Sigmoid colon (tissue), 7 donors: ENCODE measurements around the gene FSTL4. TPM values are rescaled to one million over a fixed set of nuclear protein-coding genes. Genes with fewer than 3 reads are reported as not detected.

Experiments
- DNase-seq: peaks from one replicate; pipeline ENCODE4 v3.0.0-alpha.2; 2019
- H3K27ac ChIP-seq, 4 donors: fragments of 200-600 bp; sonication (generic); one replicate each; pipeline ENCODE4 v1.5.1; 2016 to 2019; ENCODE audit warnings: mild to moderate bottlenecking in 1 of 4
- H3K27me3 ChIP-seq, 3 donors: fragments of 200-600 bp; sonication (generic); one replicate each; pipeline ENCODE4 v1.5.1; 2019; ENCODE audit warnings: mild to moderate bottlenecking in 1 of 3
- H3K36me3 ChIP-seq, 4 donors: fragments of 200-600 bp; sonication (generic); one replicate each; pipeline ENCODE4 v1.5.1; 2016 to 2019
- H3K4me1 ChIP-seq, 4 donors: fragments of 200-600 bp; sonication (generic); one replicate each; pipeline ENCODE4 v1.5.1; 2017 to 2019
- H3K4me3 ChIP-seq, 4 donors: fragments of 200-600 bp; sonication (generic); one replicate each; pipeline ENCODE4 v1.5.1; 2017 to 2019; ENCODE audit warnings: mild to moderate bottlenecking in 2 of 4, moderate library complexity in 1 of 4
- H3K9me3 ChIP-seq, 4 donors: fragments of 200-600 bp in 3 of 4; sonication (generic) in 3 of 4; one replicate each; pipeline versions ENCODE4 v1.5.1 to v1.6.1; 2013 to 2019
- EP300 ChIP-seq, 4 donors: sonication (generic); formaldehyde crosslinking; IDR thresholded peaks; one replicate each; pipeline ENCODE4 v1.6.1; 2017; ENCODE audit warnings: antibody characterized with exemption in 4 of 4
- POLR2A ChIP-seq, 2 donors: fragments of 450-650 bp; IDR thresholded peaks; one replicate each; pipeline ENCODE4 v1.6.1; 2016; ENCODE audit warnings: antibody characterized with exemption in 2 of 2, mild to moderate bottlenecking in 2 of 2, moderate library complexity in 2 of 2
- POLR2AphosphoS5 ChIP-seq, 4 donors: sonication (generic); formaldehyde crosslinking; IDR thresholded peaks; one replicate each; pipeline ENCODE4 v1.6.1; 2017; ENCODE audit warnings: antibody characterized with exemption in 4 of 4
- WGBS, 2 donors: extraction: QIAGEN DNeasy Blood & Tissue Kit; methylation state at CpG; one replicate each; pipeline ENCODE4 v1.1.7; 2013; 5-methylcytosine and 5-hydroxymethylcytosine counted together
- intact Hi-C: fragments of 100-400 bp; cut with DNase I; formaldehyde crosslinking; loops from one replicate; pipeline ENCODE4 v1.15.1; 2023
- polyA plus RNA-seq, 3 donors: library from polyadenylated mRNA; stranded (reverse); fragments of 200-250 nt; gene quantifications; one replicate each; pipeline ENCODE4 v1.2.3, GENCODE V29; 2013
- total RNA-seq, 4 donors: library from RNA; depleted of rRNA; stranded (reverse); fragments of >200 nt; gene quantifications; one replicate each; pipeline ENCODE4 v1.1.0, GENCODE V29; 2016
- TF ChIP-seq, protein P1 (sequence below), 4 experiments: fragments of 450-650 bp in 3 of 4; fragments of 200-600 bp in 1 of 4; IDR thresholded peaks; one replicate each; pipeline ENCODE4 v1.5.1; 2016 to 2019; ENCODE audit warnings: antibody characterized with exemption in 4 of 4, mild to moderate bottlenecking in 3 of 4, moderate library complexity in 2 of 4
- donor health status: healthy with polysubstance abuse.
- donor health status: Bipolar disorder and iron deficiency.
- donor health status: healthy.

The FSTL4 gene
- total and polyA plus RNA-seq, 7 donors = 0.23 to 0.45 (median 0.28) TPM; not detected in 4

DNA sequence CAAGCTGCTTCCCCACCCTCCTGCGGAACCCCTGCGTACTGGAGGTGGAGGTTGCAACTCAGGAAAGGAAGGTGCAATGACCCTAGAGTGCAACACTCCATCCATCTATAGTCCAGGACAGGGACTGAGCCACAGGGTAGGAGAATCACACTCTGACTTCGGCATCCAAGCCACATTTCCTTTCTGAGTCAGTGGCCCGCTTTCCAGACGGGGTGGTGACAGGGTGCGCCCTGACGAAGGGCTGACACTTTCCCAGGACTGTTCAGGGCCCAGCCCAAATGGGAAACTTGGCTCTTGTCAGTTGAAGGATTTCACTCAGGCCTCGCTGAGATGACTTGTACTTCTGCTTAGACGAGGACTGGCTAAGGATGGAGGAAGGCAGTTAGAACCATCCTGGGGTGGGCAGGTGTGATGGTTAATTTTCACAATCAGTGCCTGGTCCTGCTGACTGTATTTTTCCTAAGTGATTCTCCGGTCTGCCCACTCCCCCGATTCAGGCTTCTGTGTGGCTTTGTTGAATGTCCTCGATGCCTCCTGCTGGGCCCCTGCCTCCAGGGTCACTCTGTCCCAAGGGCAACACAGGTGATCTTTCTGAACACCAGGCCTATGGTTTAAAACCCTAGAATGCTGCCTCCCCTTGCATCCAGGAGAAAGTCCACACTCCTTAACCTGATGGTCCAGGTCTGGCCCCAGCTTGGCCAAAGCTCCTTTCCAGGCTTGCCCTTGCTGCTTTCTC, 228.1 kb downstream of the FSTL4 start:
- Histone ChIP-seq H3K9me3 (no peaks in the 10 kb centered on the region), H3K36me3 (no peaks in the 10 kb centered on the region), H3K27me3 (no peaks in the 10 kb centered on the region), H3K4me3 (no peak overlapping the region), H3K27ac (no peak overlapping the region), H3K4me1 (no peaks in the 10 kb centered on the region)
- WGBS, 2 donors = 89 to 91% methylated on average over 12 of the region's 12 CpGs
- DNase-seq = peak; percentile 26
- TF ChIP-seq POLR2AphosphoS5 (IDR thresholded peaks at IDR 0.05) (no peak), POLR2A (IDR thresholded peaks at IDR 0.05) (no peak), EP300 (IDR thresholded peaks at IDR 0.05) (no peak)
- TF ChIP-seq, protein P1, sequence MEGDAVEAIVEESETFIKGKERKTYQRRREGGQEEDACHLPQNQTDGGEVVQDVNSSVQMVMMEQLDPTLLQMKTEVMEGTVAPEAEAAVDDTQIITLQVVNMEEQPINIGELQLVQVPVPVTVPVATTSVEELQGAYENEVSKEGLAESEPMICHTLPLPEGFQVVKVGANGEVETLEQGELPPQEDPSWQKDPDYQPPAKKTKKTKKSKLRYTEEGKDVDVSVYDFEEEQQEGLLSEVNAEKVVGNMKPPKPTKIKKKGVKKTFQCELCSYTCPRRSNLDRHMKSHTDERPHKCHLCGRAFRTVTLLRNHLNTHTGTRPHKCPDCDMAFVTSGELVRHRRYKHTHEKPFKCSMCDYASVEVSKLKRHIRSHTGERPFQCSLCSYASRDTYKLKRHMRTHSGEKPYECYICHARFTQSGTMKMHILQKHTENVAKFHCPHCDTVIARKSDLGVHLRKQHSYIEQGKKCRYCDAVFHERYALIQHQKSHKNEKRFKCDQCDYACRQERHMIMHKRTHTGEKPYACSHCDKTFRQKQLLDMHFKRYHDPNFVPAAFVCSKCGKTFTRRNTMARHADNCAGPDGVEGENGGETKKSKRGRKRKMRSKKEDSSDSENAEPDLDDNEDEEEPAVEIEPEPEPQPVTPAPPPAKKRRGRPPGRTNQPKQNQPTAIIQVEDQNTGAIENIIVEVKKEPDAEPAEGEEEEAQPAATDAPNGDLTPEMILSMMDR (IDR thresholded peaks at IDR 0.05) = no peak
- intact Hi-C loops = no loop called here

DNA sequence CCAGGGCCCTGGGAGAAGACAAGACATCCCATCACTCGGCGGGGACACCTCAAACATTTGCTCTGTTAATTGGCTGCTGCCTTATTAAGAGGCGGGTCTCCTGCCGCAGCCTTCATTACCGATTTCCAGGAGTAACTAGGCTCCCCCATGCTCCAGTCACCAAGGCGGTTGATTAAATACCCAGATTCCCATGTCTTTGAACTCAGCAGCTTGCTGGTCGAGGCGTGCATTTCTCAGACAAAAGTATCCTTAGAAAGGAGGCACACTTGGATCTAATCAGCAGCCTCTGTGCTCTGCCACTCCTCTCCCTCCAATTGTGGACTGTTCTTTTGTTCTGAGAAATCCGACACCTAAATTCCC, 228.8 kb downstream of the FSTL4 start:
- WGBS, 2 donors = 68 to 70% methylated on average over 9 of the region's 9 CpGs
- no peaks in the 10 kb centered on the region for H3K4me1 ChIP-seq
- peak; percentile 46 for DNase-seq

DNA sequence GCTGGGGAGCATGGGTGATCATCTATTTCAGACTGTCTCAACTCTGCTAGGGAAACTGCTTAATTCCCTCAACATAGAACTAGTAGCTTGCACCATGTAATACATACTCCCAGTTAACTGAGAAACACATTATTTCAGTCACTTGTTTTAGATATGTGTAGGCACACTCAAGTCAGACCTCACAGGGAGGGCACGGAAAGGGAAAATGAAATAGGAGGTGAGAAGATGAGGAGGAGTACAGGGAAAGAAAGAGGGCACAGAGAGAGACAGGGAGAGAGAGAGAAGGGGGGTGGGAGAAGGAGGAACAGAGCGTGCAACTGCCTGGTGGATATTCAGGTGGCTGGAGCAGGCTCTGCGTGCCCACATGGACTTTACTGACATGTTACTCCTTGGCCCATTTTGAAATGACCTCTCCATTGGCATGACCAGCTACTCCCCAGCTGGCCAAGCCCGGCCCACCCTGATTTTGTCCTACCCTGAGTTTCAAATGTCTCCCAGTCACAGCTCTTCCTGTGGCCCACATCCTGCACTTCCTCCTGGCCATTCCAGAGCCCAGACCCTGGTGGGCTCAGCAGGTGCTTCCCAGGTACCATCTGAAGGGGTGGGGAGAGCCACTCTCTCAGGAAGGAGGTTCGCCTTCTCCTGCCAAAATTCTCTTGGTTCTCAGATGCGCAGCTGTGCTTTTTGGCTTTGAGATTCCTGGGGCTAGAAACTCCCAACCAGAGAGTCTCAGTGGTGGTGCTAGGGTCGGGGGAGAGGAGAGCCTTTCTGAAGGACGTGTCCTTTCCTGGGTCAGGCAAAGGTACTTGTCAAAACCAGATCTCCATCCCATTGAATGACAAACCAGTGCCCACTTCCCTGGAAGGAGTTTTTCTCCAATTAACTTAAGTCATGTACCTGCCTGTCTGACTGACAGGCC, 229.4 kb downstream of the FSTL4 start:
- intact Hi-C loops = no loop called here
- H3K36me3 ChIP-seq = no peaks in the 10 kb centered on the region
- H3K4me3 ChIP-seq = no peak overlapping the region
- H3K9me3 ChIP-seq = peaks cover 0 to 5% (median under 1%) of the 10 kb centered on the region in 4 donors
- no peaks in the 10 kb centered on the region for H3K4me1 ChIP-seq
- WGBS, 2 donors = 71 to 79% methylated on average over 8 of the region's 8 CpGs
- no peaks in the 10 kb centered on the region for H3K27me3 ChIP-seq
- peak; percentile 13 for DNase-seq
- H3K27ac ChIP-seq = no peak overlapping the region
- TF ChIP-seq POLR2A (IDR thresholded peaks at IDR 0.05) (no peak), POLR2AphosphoS5 (IDR thresholded peaks at IDR 0.05) (no peak), EP300 (IDR thresholded peaks at IDR 0.05) (no peak)
- TF ChIP-seq, protein P1 (IDR thresholded peaks at IDR 0.05) = no peak

More for the DNA sequence above, 228.8 kb downstream of the FSTL4 start:
- H3K9me3 ChIP-seq = no peaks in the 10 kb centered on the region
- no peaks in the 10 kb centered on the region for H3K36me3 ChIP-seq
- no peak overlapping the region for H3K27ac ChIP-seq
- no peak overlapping the region for H3K4me3 ChIP-seq
- TF ChIP-seq POLR2A (IDR thresholded peaks at IDR 0.05) (no peak), POLR2AphosphoS5 (IDR thresholded peaks at IDR 0.05) (no peak), EP300 (IDR thresholded peaks at IDR 0.05) (no peak)
- TF ChIP-seq, protein P1 (IDR thresholded peaks at IDR 0.05) = no peak
- intact Hi-C loops = no loop called here
- H3K27me3 ChIP-seq = no peaks in the 10 kb centered on the region

DNA sequence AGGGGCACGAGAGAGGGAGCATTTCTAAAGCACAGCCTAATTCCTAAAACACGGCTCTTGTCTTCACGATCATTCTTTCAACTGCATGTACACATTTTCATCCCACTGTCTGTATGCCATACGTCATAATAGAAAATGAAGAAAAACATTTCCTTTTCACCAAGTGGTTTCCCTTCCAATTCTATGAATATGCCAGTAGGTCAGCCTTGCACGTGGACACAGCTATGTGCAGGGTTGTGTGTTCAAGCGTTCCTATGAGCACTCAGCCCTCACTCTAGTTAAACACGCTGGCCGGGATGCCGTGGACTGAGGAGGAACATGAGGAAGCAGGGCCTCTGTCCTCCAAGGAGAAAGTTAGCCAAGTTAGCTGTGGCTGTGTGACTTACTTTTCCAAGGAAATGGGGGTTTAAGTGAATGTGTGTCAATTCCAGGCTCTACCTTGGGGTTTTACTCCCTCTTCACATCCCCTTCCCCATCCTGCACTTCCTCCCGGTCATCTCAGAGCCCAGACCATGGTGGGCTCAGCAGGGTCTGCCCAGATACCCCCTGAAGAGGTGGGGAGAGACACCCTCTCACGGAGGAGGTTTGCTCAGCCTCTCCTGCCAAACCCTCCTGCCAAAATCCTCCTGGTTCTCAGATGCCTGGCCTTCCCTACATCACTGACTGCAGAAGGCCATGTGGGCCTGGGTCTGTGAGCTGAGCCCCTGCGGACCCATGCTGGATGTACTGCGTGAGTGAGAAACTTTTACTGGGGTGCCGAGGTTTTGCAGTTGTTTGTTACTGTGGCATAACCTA, 230.6 kb downstream of the FSTL4 start:
- intact Hi-C loops = no loop called here
- no peaks in the 10 kb centered on the region for H3K27me3 ChIP-seq
- peak; percentile 40 for DNase-seq
- no peaks in the 10 kb centered on the region for H3K4me1 ChIP-seq
- H3K4me3 ChIP-seq = no peak overlapping the region
- 80 to 85% methylated on average over 14 of the region's 14 CpGs for WGBS, 2 donors
- H3K27ac ChIP-seq = no peak overlapping the region
- no peaks in the 10 kb centered on the region for H3K36me3 ChIP-seq
- H3K9me3 ChIP-seq = peaks cover 0 to 13% (median 4%) of the 10 kb centered on the region in 4 donors
- TF ChIP-seq, protein P1 (IDR thresholded peaks at IDR 0.05) = no peak
- TF ChIP-seq EP300 (IDR thresholded peaks at IDR 0.05) (no peak), POLR2A (IDR thresholded peaks at IDR 0.05) (no peak), POLR2AphosphoS5 (IDR thresholded peaks at IDR 0.05) (no peak)
